Keratinocyte (primary cell): ENCODE measurements around the gene NLRP3. TPM values are rescaled to one million over a fixed set of nuclear protein-coding genes. Genes with fewer than 3 reads are reported as not detected.

Experiments used
- DNase-seq: peaks from one replicate; pipeline ENCODE4 v3.0.0-alpha.2; 2011; ENCODE audit warnings: low read depth, missing footprints, low spot score
- FAIRE-seq: peaks from 2 replicates; lab custom pipeline; 2011; peaks lifted over from hg19 to GRCh38; lab: Jason Lieb, UNC
- H2AFZ ChIP-seq: 2 replicates; pipeline ENCODE4 v1.6.0; 2012; ENCODE audit warnings: low read length, control low read depth, inconsistent platforms; ENCODE audit not compliant: control insufficient read depth
- H3K27ac ChIP-seq: 2 replicates; pipeline ENCODE4 v1.5.1; 2011; ENCODE audit warnings: low read length; ENCODE audit not compliant: control insufficient read depth, insufficient read depth
- H3K27me3 ChIP-seq: 3 replicates; pipeline ENCODE4 v1.6.0; 2011; ENCODE audit warnings: low read length; ENCODE audit not compliant: control insufficient read depth, insufficient read depth; ENCODE audit errors: extremely low read depth
- H3K36me3 ChIP-seq, 2 experiments: 2 replicates in 1 of 2; 3 replicates in 1 of 2; pipeline ENCODE4 v1.5.1; 2011; ENCODE audit warnings: low read length in 2 of 2, mild to moderate bottlenecking in 1 of 2; ENCODE audit not compliant: control insufficient read depth in 2 of 2, insufficient read depth in 2 of 2; ENCODE audit errors: extremely low read depth in 1 of 2
- H3K4me1 ChIP-seq: 3 replicates; pipeline ENCODE4 v1.5.1; 2011; ENCODE audit warnings: low read length; ENCODE audit not compliant: control insufficient read depth, insufficient read depth; ENCODE audit errors: extremely low read depth
- H3K4me2 ChIP-seq: 3 replicates; pipeline ENCODE4 v1.6.0; 2011; ENCODE audit warnings: low read depth, low read length; ENCODE audit not compliant: control insufficient read depth, insufficient read depth; ENCODE audit errors: extremely low read depth
- H3K4me3 ChIP-seq, 3 experiments: fragments of 200-600 bp in 1 of 3; sonication (generic) in 1 of 3; 2 replicates in 2 of 3; 3 replicates in 1 of 3; pipeline ENCODE4 v1.5.1; 2011 to 2016; ENCODE audit warnings: low read length in 3 of 3, mild to moderate bottlenecking in 3 of 3, control low read depth in 2 of 3, inconsistent platforms in 1 of 3, low read depth in 1 of 3, mixed read lengths in 1 of 3, mixed run types in 1 of 3, moderate library complexity in 1 of 3; ENCODE audit not compliant: control insufficient read depth in 2 of 3, insufficient read depth in 2 of 3; ENCODE audit errors: extremely low read depth in 1 of 3
- H3K79me2 ChIP-seq: 2 replicates; pipeline ENCODE4 v1.6.0; 2012; ENCODE audit warnings: low read length; ENCODE audit not compliant: control insufficient read depth, insufficient read depth
- H3K9ac ChIP-seq: 3 replicates; pipeline ENCODE4 v1.6.0; 2011; ENCODE audit warnings: low read length; ENCODE audit not compliant: control insufficient read depth, insufficient read depth; ENCODE audit errors: extremely low read depth
- H3K9me1 ChIP-seq: 3 replicates; pipeline ENCODE4 v1.6.0; 2011; ENCODE audit warnings: low read length; ENCODE audit not compliant: control insufficient read depth, insufficient read depth; ENCODE audit errors: extremely low read depth
- H3K9me3 ChIP-seq: 2 replicates; pipeline ENCODE4 v1.5.1; 2012; ENCODE audit warnings: low read depth, low read length; ENCODE audit not compliant: control insufficient read depth
- H4K20me1 ChIP-seq: 3 replicates; pipeline ENCODE4 v1.6.0; 2011; ENCODE audit warnings: low read length; ENCODE audit not compliant: control insufficient read depth, insufficient read depth; ENCODE audit errors: extremely low read depth
- CTCF ChIP-seq, 3 experiments: IDR thresholded peaks in 1 of 3; conservative IDR thresholded peaks in 1 of 3; optimal IDR thresholded peaks in 1 of 3; 2 replicates in 2 of 3; 3 replicates in 1 of 3; pipeline versions ENCODE3 to v1.5.1; 2011; ENCODE audit warnings: low read length in 3 of 3, mild to moderate bottlenecking in 3 of 3, moderate library complexity in 2 of 3, control low read depth in 1 of 3, inconsistent platforms in 1 of 3; ENCODE audit not compliant: insufficient read depth in 2 of 3; ENCODE audit errors: extremely low read depth in 1 of 3
- EZH2 ChIP-seq: IDR thresholded peaks from one replicate; pipeline ENCODE4 v1.6.1; 2012; ENCODE audit warnings: inconsistent platforms, mild to moderate bottlenecking, low read length, moderate library complexity
- dilution Hi-C: fragments of 300-500 bp; cut with MboI; formaldehyde crosslinking; loops from one replicate; pipeline ENCODE4 v1.7.0; 2020; ENCODE audit warnings: low sequenced_read_pairs; ENCODE audit not compliant: extremely low pct_ligation_motif_present
- polyA plus RNA-seq, 5 experiments: library from polyadenylated mRNA; depleted of rRNA in 3 of 5; stranded (reverse) in 3 of 5; stranded (forward) in 1 of 5; unstranded in 1 of 5; fragments of >200 nt; gene quantifications; 1 replicate in 1 of 5; 2 replicates in 3 of 5; 3 replicates in 1 of 5; pipeline versions ENCODE4 v1.2.1 to v1.2.3, GENCODE V29; 2011 to 2012; ENCODE audit warnings: missing spikeins in 2 of 5, low read depth in 1 of 5, low replicate concordance in 1 of 5

NLRP3 gene
- polyA plus RNA-seq, 1 donor (not counting 4 experiments of a cell fraction or from before 2014, with no cell fraction given): 0.03 TPM

DNA sequence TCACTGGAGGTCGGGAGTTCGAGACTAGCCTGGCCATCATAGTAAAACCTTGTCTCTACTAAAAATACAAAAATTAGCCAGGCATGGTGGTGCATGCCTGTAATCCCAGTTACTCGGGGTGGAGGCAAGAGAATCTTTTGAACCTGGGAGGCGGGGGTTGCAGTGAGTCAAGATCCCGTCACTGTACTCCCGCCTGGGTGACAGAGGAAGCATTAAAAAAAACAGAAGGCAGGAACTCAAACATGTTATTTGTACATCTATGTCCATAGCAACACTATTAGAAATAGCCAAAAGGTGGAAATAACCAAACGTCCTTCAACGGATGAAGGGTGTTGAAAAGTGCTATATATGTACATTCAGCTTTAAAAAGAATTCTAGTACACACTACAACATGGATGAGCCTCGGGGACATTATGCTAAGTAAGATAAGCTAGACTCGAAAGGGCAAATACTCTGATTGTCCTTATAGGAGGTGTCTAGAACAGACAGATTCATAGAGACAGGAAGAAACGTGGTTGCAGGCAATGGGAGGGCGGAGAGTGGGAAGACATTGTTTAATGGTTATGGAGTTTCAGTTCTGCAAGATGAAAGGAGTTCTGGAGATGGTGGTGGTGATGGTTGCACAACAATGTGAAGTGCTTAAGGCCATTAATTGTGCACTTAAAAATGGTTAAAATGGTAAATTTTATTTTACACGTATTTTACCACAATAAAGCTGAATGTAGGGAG is 19.2 kb downstream of the NLRP3 start:
- Histone ChIP-seq H3K4me3 (no peak overlapping the region), H2AFZ (no peak overlapping the region), H3K9ac (no peak overlapping the region), H4K20me1 (no peaks in the 10 kb centered on the region), H3K27ac (no peak overlapping the region), H3K9me3 (no peaks in the 10 kb centered on the region), H3K9me1 (no peaks in the 10 kb centered on the region), H3K4me2 (no peak overlapping the region), H3K4me1 (no peaks in the 10 kb centered on the region), H3K36me3 (no peaks in the 10 kb centered on the region), H3K27me3 (no peaks in the 10 kb centered on the region), H3K79me2 (no peaks in the 10 kb centered on the region)
- TF ChIP-seq CTCF (optimal IDR thresholded peaks at IDR 0.05 in 1 of 3, IDR thresholded peaks at IDR 0.05 in 1 of 3, conservative IDR thresholded peaks at IDR 0.05 in 1 of 3; ENCODE audit: extremely low read depth in 1 of 3, insufficient read depth in 2 of 3, low read length in 3 of 3) (no peak), EZH2 (no peak)
- dilution Hi-C loops: no loop called here
- FAIRE-seq (no peak), DNase-seq (no peak)

GRCh38 chr1:247435759-247436147 is 19.8 kb downstream of the NLRP3 start:
- no peaks in the 10 kb centered on the region for H3K79me2 ChIP-seq
- DNase-seq (no peak), FAIRE-seq (no peak)
- H2AFZ ChIP-seq: no peak overlapping the region
- no peaks in the 10 kb centered on the region for H4K20me1 ChIP-seq
- H3K4me3 ChIP-seq: no peak overlapping the region
- H3K4me1 ChIP-seq: no peaks in the 10 kb centered on the region
- no peaks in the 10 kb centered on the region for H3K9me1 ChIP-seq
- H3K9ac ChIP-seq: no peak overlapping the region
- no peaks in the 10 kb centered on the region for H3K36me3 ChIP-seq
- H3K27me3 ChIP-seq: no peaks in the 10 kb centered on the region
- H3K27ac ChIP-seq: no peak overlapping the region
- no peak overlapping the region for H3K4me2 ChIP-seq
- dilution Hi-C loops: no loop called here
- no peak for TF ChIP-seq EZH2
- TF ChIP-seq CTCF (optimal IDR thresholded peaks at IDR 0.05 in 1 of 3, IDR thresholded peaks at IDR 0.05 in 1 of 3, conservative IDR thresholded peaks at IDR 0.05 in 1 of 3; ENCODE audit: extremely low read depth in 1 of 3, insufficient read depth in 2 of 3, low read length in 3 of 3): no peak
- no peaks in the 10 kb centered on the region for H3K9me3 ChIP-seq
